HG03457 (cell line): ENCODE results near the gene BANP.
"Not testable (repeated sequence)": the region's sequence is repeated elsewhere in the genome, so short reads cannot be mapped to it uniquely, and the experiment has no call there.

Source experiments
- ATAC-seq: cut with Tn5 transposase; IDR thresholded peaks from one replicate; pipeline ENCODE4 v1.9.1; 2021; ENCODE audit warnings: moderate number of reproducible peaks; ENCODE audit not compliant: unreplicated experiment

BANP gene

GRCh38 chr16:88043208-88043910, 92.1 kb downstream of the BANP start:
- not testable (repeated sequence) for ATAC-seq

GRCh38 chr16:88044121-88044581, 92.9 kb downstream of the BANP start:
- peak; percentile 51 for ATAC-seq

- not testable (repeated sequence) for ATAC-seq
These were observed 94.1 kb downstream of the BANP start for GRCh38 chr16:88045361-88045760.

- ATAC-seq, result peak; percentile 47
These were observed 94.6 kb downstream of the BANP start for GRCh38 chr16:88045820-88046303.

- no peak for ATAC-seq
These were observed 96.2 kb downstream of the BANP start for GRCh38 chr16:88047462-88047861.

- ATAC-seq, result no peak
These were observed 97.8 kb downstream of the BANP start for GRCh38 chr16:88048985-88049384.

GRCh38 chr16:88049561-88050545, 98.6 kb downstream of the BANP start:
- no peak for ATAC-seq

- ATAC-seq, result no peak
These were observed 99.9 kb downstream of the BANP start for GRCh38 chr16:88050952-88051660.

- no peak for ATAC-seq
These were observed 101.4 kb downstream of the BANP start for GRCh38 chr16:88052661-88053060.

GRCh38 chr16:88053479-88053878, 102.2 kb downstream of the BANP start:
- not testable (repeated sequence) for ATAC-seq

- no peak for ATAC-seq
These were observed 104.1 kb downstream of the BANP start for GRCh38 chr16:88055356-88055755.

GRCh38 chr16:88056212-88056611, 105.0 kb downstream of the BANP start:
- ATAC-seq, result no peak

- no peak for ATAC-seq
These were observed 106.4 kb downstream of the BANP start for GRCh38 chr16:88057656-88058055.

GRCh38 chr16:88058136-88058535, 106.9 kb downstream of the BANP start:
- no peak for ATAC-seq

GRCh38 chr16:88058817-88059216, 107.6 kb downstream of the BANP start:
- ATAC-seq, result no peak

- ATAC-seq, result no peak
These were observed 108.6 kb downstream of the BANP start for GRCh38 chr16:88059701-88060386.

- ATAC-seq, result no peak
These were observed 109.4 kb downstream of the BANP start for GRCh38 chr16:88060524-88061219.

- no peak for ATAC-seq
These were observed 110.3 kb downstream of the BANP start for GRCh38 chr16:88061346-88062110.
